HEK293 (cell line): ENCODE data around the gene JPH4.

Source experiments
- GFI1B ChIP-seq: fragments of 450-650 bp; formaldehyde crosslinking; IDR thresholded peaks from 2 replicates; pipeline ENCODE4 v1.5.1; 2016; ENCODE audit warnings: missing biosample characterization, missing genetic modification characterization
- GLI2 ChIP-seq: fragments of 450-650 bp; formaldehyde crosslinking; IDR thresholded peaks from 2 replicates; pipeline ENCODE4; 2017; ENCODE audit warnings: missing biosample characterization, missing genetic modification characterization, low read depth, borderline replicate concordance
- GLIS1 ChIP-seq: fragments of 450-650 bp; formaldehyde crosslinking; IDR thresholded peaks from 2 replicates; pipeline ENCODE4 v1.5.1; 2016; ENCODE audit warnings: missing biosample characterization, missing genetic modification characterization
- HOXC10 ChIP-seq: sonication (generic); formaldehyde crosslinking; IDR thresholded peaks from 2 replicates; pipeline ENCODE4 v1.8.1; 2023; ENCODE audit warnings: mild to moderate bottlenecking, missing genetic modification reagents
- IKZF3 ChIP-seq: fragments of 450-650 bp; IDR thresholded peaks from 2 replicates; pipeline ENCODE4 v1.5.0; 2018; ENCODE audit warnings: missing biosample characterization, mild to moderate bottlenecking, missing genetic modification characterization, moderate library complexity
- INSM2 ChIP-seq: fragments of 450-650 bp; formaldehyde crosslinking; IDR thresholded peaks from 2 replicates; pipeline ENCODE4 v1.5.1; 2016; ENCODE audit warnings: missing biosample characterization, missing genetic modification characterization
- OSR2 ChIP-seq: fragments of 450-650 bp; formaldehyde crosslinking; IDR thresholded peaks from 2 replicates; pipeline ENCODE4 v1.5.1; 2016; ENCODE audit warnings: missing biosample characterization, missing genetic modification characterization
- SCRT1 ChIP-seq: fragments of 450-650 bp; formaldehyde crosslinking; IDR thresholded peaks from 2 replicates; pipeline ENCODE4 v1.5.1; 2016; ENCODE audit warnings: missing biosample characterization, missing genetic modification characterization, borderline replicate concordance
- SCRT2 ChIP-seq: fragments of 450-650 bp; formaldehyde crosslinking; IDR thresholded peaks from 2 replicates; pipeline ENCODE4 v1.5.1; 2016; ENCODE audit warnings: missing biosample characterization, missing genetic modification characterization
- ZBTB48 ChIP-seq: fragments of 450-650 bp; formaldehyde crosslinking; IDR thresholded peaks from 2 replicates; pipeline ENCODE4 v1.5.1; 2016; ENCODE audit warnings: missing biosample characterization, missing genetic modification characterization
- ZFHX2 ChIP-seq: fragments of 450-650 bp; formaldehyde crosslinking; conservative IDR thresholded peaks from 2 replicates; pipeline ENCODE4 v1.5.1; 2016; ENCODE audit warnings: missing biosample characterization, missing genetic modification characterization
- ZFP3 ChIP-seq: fragments of 450-650 bp; formaldehyde crosslinking; IDR thresholded peaks from 2 replicates; pipeline ENCODE4 v1.5.1; 2016; ENCODE audit warnings: low read depth, missing biosample characterization, missing genetic modification characterization
- ZNF138 ChIP-seq: fragments of 450-650 bp; formaldehyde crosslinking; IDR thresholded peaks from 2 replicates; pipeline ENCODE4 v1.5.1; 2016; ENCODE audit warnings: missing biosample characterization, missing genetic modification characterization, borderline replicate concordance
- ZNF148 ChIP-seq: fragments of 450-650 bp; formaldehyde crosslinking; IDR thresholded peaks from 2 replicates; pipeline ENCODE4 v1.5.0; 2017; ENCODE audit warnings: missing biosample characterization, missing genetic modification characterization, borderline replicate concordance
- ZNF169 ChIP-seq: fragments of 450-650 bp; formaldehyde crosslinking; IDR thresholded peaks from 2 replicates; pipeline ENCODE4 v1.5.1; 2016; ENCODE audit warnings: missing biosample characterization, missing genetic modification characterization
- ZNF2 ChIP-seq: fragments of 450-650 bp; formaldehyde crosslinking; IDR thresholded peaks from 2 replicates; pipeline ENCODE4 v1.5.1; 2016; ENCODE audit warnings: missing biosample characterization, missing genetic modification characterization
- ZNF221 ChIP-seq: fragments of 450-650 bp; formaldehyde crosslinking; IDR thresholded peaks from 2 replicates; pipeline ENCODE4 v1.5.1; 2017; ENCODE audit warnings: missing biosample characterization, missing genetic modification characterization, borderline replicate concordance
- ZNF239 ChIP-seq: fragments of 450-650 bp; formaldehyde crosslinking; IDR thresholded peaks from 2 replicates; pipeline ENCODE4 v1.5.1; 2016; ENCODE audit warnings: missing biosample characterization, missing genetic modification characterization
- ZNF274 ChIP-seq, 2 experiments: fragments of 200-500 bp in 1 of 2; fragments of 450-650 bp in 1 of 2; sonication (Bioruptor generic) in 1 of 2; formaldehyde crosslinking in 1 of 2; IDR thresholded peaks; 2 replicates each; pipeline versions ENCODE4 v1.5.1 to v1.6.1; 2014 to 2016; ENCODE audit warnings: borderline replicate concordance in 1 of 2, inconsistent platforms in 1 of 2, low read length in 1 of 2, missing biosample characterization in 1 of 2, missing genetic modification characterization in 1 of 2
- ZNF433 ChIP-seq: fragments of 450-650 bp; formaldehyde crosslinking; IDR thresholded peaks from 2 replicates; pipeline ENCODE4 v1.5.1; 2016; ENCODE audit warnings: missing biosample characterization, missing genetic modification characterization, low read depth
- ZNF48 ChIP-seq: fragments of 450-650 bp; formaldehyde crosslinking; IDR thresholded peaks from 2 replicates; pipeline ENCODE4 v1.5.1; 2016; ENCODE audit warnings: missing biosample characterization, missing genetic modification characterization
- ZNF549 ChIP-seq: fragments of 450-650 bp; IDR thresholded peaks from 2 replicates; pipeline ENCODE4 v1.5.1; 2018; ENCODE audit warnings: missing biosample characterization, missing genetic modification characterization, mild to moderate bottlenecking, inconsistent platforms, moderate library complexity
- ZNF76 ChIP-seq: fragments of 450-650 bp; formaldehyde crosslinking; IDR thresholded peaks from 2 replicates; pipeline ENCODE4; 2016; ENCODE audit warnings: low read depth, missing biosample characterization, missing genetic modification characterization, borderline replicate concordance
- ZNF785 ChIP-seq: fragments of 450-650 bp; formaldehyde crosslinking; IDR thresholded peaks from 2 replicates; pipeline ENCODE4 v1.5.1; 2016; ENCODE audit warnings: missing biosample characterization, missing genetic modification characterization
- TF ChIP-seq, protein P1 (sequence below): fragments of 450-650 bp; formaldehyde crosslinking; IDR thresholded peaks from 2 replicates; pipeline ENCODE4 v1.5.1; 2016; ENCODE audit warnings: missing biosample characterization, missing genetic modification characterization
- TF ChIP-seq, protein P2 (sequence below): fragments of 450-650 bp; formaldehyde crosslinking; IDR thresholded peaks from 2 replicates; pipeline ENCODE4 v1.5.1; 2016; ENCODE audit warnings: missing biosample characterization, missing genetic modification characterization
- TF ChIP-seq, protein P3 (sequence below): fragments of 450-650 bp; formaldehyde crosslinking; IDR thresholded peaks from 2 replicates; pipeline ENCODE4 v1.5.1; 2016; ENCODE audit warnings: missing biosample characterization, missing genetic modification characterization

Gene JPH4

GRCh38 chr14:23568600-23569331 lies 9.8 kb downstream of the JPH4 start (continued):
- TF ChIP-seq, protein P1, sequence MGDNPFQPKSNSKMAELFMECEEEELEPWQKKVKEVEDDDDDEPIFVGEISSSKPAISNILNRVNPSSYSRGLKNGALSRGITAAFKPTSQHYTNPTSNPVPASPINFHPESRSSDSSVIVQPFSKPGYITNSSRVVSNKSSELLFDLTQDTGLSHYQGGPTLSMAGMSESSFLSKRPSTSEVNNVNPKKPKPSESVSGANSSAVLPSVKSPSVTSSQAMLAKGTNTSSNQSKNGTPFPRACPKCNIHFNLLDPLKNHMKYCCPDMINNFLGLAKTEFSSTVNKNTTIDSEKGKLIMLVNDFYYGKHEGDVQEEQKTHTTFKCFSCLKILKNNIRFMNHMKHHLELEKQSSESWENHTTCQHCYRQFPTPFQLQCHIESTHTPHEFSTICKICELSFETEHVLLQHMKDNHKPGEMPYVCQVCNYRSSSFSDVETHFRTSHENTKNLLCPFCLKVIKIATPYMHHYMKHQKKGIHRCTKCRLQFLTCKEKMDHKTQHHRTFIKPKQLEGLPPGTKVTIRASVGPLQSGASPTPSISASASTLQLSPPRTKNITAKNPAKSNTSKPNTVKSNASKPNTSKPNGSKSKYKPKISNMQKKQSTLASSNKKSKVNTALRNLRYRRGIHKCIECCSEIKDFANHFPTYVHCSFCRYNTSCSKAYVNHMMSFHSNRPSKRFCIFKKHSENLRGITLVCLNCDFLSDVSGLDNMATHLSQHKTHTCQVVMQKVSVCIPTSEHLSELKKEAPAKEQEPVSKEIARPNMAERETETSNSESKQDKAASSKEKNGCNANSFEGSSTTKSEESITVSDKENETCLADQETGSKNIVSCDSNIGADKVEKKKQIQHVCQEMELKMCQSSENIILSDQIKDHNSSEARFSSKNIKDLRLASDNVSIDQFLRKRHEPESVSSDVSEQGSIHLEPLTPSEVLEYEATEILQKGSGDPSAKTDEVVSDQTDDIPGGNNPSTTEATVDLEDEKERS (tag by site-specific recombination): no peak
- TF ChIP-seq ZFHX2 (no peak), GLIS1 (tag by site-specific recombination) (peak; percentile 40; the same call in 1 of the 2 replicates), OSR2 (tag by site-specific recombination) (no peak), ZNF138 (tag by site-specific recombination) (no peak), ZBTB48 (tag by site-specific recombination) (peak; percentile 60), ZNF148 (tag by site-specific recombination) (no peak), ZNF785 (no peak), INSM2 (tag by site-specific recombination) (no peak), ZNF221 (tag by site-specific recombination) (no peak), SCRT1 (tag by site-specific recombination) (no peak), ZNF76 (tag by site-specific recombination) (no peak), ZNF239 (tag by site-specific recombination) (no peak), ZNF433 (tag by site-specific recombination) (no peak), ZNF549 (no peak), GLI2 (tag by site-specific recombination) (no peak), ZFP3 (tag by site-specific recombination) (no peak), ZNF274 (IDR thresholded peaks at IDR 0.05; ENCODE audit: low read length) (no peak), ZNF274 (tag by site-specific recombination; IDR thresholded peaks at IDR 0.05; ENCODE audit: borderline replicate concordance) (no peak), HOXC10 (no peak), SCRT2 (tag by site-specific recombination) (no peak), GFI1B (tag by site-specific recombination) (no peak), IKZF3 (0 out of 2 replicates have a peak, but pooled peaks have one; percentile 42), ZNF48 (tag by site-specific recombination) (no peak), ZNF169 (tag by site-specific recombination) (no peak), ZNF2 (tag by site-specific recombination) (no peak)
- TF ChIP-seq, protein P2, sequence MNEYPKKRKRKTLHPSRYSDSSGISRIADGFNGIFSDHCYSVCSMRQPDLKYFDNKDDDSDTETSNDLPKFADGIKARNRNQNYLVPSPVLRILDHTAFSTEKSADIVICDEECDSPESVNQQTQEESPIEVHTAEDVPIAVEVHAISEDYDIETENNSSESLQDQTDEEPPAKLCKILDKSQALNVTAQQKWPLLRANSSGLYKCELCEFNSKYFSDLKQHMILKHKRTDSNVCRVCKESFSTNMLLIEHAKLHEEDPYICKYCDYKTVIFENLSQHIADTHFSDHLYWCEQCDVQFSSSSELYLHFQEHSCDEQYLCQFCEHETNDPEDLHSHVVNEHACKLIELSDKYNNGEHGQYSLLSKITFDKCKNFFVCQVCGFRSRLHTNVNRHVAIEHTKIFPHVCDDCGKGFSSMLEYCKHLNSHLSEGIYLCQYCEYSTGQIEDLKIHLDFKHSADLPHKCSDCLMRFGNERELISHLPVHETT (tag by site-specific recombination): no peak
- TF ChIP-seq, protein P3, sequence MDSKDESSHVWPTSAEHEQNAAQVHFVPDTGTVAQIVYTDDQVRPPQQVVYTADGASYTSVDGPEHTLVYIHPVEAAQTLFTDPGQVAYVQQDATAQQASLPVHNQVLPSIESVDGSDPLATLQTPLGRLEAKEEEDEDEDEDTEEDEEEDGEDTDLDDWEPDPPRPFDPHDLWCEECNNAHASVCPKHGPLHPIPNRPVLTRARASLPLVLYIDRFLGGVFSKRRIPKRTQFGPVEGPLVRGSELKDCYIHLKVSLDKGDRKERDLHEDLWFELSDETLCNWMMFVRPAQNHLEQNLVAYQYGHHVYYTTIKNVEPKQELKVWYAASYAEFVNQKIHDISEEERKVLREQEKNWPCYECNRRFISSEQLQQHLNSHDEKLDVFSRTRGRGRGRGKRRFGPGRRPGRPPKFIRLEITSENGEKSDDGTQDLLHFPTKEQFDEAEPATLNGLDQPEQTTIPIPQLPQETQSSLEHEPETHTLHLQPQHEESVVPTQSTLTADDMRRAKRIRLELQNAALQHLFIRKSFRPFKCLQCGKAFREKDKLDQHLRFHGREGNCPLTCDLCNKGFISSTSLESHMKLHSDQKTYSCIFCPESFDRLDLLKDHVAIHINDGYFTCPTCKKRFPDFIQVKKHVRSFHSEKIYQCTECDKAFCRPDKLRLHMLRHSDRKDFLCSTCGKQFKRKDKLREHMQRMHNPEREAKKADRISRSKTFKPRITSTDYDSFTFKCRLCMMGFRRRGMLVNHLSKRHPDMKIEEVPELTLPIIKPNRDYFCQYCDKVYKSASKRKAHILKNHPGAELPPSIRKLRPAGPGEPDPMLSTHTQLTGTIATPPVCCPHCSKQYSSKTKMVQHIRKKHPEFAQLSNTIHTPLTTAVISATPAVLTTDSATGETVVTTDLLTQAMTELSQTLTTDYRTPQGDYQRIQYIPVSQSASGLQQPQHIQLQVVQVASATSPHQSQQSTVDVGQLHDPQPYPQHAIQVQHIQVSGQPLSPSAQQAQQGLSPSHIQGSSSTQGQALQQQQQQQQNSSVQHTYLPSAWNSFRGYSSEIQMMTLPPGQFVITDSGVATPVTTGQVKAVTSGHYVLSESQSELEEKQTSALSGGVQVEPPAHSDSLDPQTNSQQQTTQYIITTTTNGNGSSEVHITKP (tag by site-specific recombination): peak; percentile 50
